Hepatocyte (in vitro differentiated cells): ENCODE results near the gene RDH5.

Experiments
- CTCF ChIP-seq: fragments of 200-600 bp; sonication (generic); IDR thresholded peaks from 2 replicates; pipeline ENCODE4 v1.5.1; 2016; ENCODE audit warnings: antibody characterized with exemption, mild to moderate bottlenecking; ENCODE audit not compliant: poor library complexity
- EZH2 ChIP-seq: fragments of 200-600 bp; sonication (generic); IDR thresholded peaks from 2 replicates; pipeline ENCODE4 v1.6.1; 2016; ENCODE audit warnings: antibody characterized with exemption, mild to moderate bottlenecking, borderline replicate concordance
- EZH2phosphoT487 ChIP-seq: fragments of 200-600 bp; sonication (generic); IDR thresholded peaks from one replicate; pipeline ENCODE4 v1.6.1; 2018; ENCODE audit warnings: antibody characterized with exemption, mild to moderate bottlenecking, low read depth, moderate library complexity; ENCODE audit not compliant: unreplicated experiment, severe bottlenecking

GRCh38 chr12:55688716-55689655 lies 31.2 kb upstream of the RDH5 start:
- TF ChIP-seq CTCF (no peak), EZH2 (no peak), EZH2phosphoT487 (no peak)
